Stromal cell of bone marrow (primary cell): Measurements from ENCODE around the gene RAD23A.

ENCODE experiments used
- DNase-seq: peaks from one replicate; pipeline ENCODE4 v3.0.0-alpha.2; 2012; ENCODE audit warnings: low read depth

RAD23A gene

DNA sequence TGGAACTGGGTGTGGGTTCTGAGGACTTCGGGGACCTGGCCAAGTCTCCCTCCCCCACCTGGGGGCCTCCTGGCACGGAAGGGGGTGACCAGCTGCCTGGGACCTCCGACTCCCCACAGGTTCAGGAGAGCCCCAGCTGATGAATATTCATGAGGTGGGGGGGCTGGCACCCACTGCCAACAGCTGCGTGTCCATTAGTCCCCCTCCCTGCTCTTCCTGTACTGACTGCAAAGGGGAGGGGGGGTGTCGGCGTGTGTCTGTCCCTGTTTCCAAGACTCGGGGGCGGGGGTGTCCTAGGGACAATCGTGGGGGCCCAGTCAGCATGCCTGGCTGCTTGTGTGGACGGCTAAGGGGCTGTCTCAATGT lies 39.0 kb downstream of the RAD23A start:
- no peak for DNase-seq

DNA sequence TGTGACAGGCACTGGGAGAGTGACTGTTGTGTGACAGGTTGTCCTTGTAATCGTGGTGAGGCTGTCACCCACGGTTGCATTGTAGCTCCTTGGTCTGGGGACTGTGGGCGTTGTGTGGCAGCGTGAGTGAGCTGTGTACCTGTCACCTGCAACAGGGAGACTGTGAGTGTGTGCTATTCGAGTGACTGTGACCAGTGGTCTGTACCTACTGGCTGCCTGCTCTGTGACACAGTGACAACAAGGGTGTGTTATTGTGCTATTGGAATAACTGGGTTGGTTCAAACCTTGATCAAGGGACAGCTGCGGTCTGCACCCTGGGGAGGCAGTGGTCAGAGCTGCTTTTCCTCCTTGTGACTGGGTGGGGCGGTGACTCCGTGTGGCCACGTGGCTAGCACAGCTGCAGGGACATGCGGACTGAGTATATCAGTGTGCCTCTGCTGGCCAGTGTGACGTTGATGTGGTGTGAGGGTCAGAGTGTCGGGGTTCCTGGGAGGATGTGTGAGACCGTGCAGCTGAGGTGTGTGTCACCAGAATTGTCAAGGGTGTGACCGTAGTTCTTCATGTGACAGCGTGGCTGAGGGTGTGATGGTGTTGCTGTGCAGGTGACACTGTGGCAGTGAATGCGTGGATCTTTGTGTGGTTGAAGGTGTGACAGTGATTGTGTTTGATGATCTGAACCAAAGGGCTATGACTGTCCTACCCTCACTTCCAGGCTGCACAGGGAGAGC lies 39.6 kb downstream of the RAD23A start:
- DNase-seq = no peak

DNA sequence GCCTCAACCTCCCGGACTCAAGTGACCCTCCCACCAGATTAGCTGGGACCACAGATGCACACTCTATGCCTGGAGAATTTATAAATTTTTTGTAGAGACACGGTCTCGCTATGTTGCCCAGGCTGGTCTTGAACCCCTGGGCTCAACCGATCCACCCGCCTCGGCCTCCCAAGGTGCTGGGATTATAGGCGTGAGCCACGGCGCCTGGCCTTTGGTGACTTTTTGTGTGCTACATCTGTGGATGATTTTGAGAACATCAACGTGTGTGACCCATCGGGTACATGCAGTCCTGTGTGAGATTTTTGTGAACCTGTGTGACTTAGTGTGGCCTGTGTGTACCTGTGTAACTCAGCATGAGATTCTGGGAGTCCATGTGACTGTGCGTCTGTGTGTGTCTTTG lies 41.1 kb downstream of the RAD23A start:
- no peak for DNase-seq

DNA sequence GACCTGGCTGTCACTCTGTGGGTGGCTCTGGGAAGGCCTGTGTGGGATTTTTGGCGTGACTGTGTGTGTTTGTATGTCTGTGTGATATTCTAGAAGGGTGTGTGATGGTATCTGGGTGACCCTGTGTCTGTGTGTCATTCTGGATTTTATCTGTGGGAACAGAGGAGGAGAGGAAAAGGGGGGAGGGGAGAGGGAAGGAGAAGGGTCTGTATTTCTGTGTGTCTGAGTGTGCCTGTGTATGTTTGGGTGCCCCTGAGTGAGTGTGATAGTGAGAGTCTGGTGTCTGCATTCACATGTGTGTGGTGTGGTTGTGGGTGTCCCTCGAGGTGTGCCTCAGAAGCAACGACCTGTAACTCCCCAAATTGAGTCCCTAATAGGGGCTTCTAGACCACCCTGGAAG lies 41.5 kb downstream of the RAD23A start:
- no peak for DNase-seq

DNA sequence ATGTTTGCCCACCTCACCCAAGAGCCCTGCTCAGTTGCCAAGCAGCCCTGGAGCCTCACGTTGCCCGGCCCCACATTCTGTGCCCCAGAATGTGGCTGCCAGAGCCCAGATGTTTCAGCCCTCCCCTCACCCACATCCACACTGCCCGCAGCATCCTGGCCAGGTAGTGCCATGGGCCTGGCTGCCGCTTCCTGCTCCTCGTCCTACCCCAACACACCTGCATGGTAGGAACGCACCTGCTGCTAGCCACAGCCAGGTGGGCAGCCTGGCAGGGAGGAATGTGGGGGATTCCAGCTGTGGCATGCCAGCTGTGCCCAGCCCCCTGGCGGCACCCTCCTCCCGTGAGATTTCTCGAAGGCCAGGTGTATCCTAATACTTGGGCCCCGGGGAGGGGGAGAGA lies 42.1 kb downstream of the RAD23A start:
- DNase-seq = no peak

DNA sequence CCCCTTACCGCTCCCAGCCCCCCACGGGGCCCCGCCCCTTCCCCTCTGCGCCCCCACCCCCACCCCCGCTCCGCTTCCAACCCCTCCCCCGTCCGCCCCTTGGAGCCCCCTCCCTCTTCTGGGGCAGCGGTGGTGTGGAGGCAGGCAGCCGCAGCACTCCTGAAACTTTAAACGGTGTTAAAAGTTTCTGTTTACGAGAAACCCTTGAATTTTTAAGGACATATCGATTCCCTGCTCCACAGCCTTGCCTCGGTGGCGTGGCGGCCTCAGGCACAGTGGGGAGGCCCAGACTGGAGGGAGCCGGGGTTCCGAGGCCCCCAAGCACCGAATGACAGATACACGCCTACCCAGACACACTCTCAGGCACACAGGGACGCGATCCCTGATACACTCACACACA lies 44.8 kb downstream of the RAD23A start:
- DNase-seq = no peak

DNA sequence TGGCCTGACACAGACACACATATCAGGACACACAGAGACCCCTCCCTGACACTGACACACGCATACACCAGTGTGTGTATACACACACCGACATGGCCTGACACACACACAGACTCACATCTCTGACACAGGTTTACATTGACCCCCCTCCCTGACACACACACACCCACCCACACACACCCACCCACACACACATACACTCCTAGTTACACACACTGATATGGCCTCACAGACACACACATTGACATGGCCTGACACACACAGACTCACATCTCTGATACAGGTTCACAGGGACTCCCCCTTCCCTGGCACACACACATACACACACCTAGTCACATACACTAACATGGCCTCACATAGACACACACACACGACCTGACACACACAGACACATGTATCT lies 45.2 kb downstream of the RAD23A start:
- DNase-seq = no peak

DNA sequence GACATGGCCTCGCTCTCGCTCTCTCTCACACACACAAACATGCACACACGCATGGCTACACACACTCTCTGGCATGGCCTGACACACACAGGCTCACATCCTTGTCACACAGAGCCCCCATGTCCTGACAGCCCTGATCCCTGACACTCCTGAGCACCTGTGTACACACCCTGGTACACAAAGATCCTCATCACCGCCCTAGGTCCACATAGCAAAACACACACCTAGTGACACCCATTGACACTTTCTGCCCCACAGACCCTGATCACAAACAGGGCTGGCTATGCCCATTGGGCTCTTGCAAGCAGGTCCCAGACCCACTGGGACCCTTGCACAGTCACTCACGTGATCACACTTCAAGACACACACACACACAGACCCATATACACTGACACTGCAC lies 45.6 kb downstream of the RAD23A start:
- DNase-seq = no peak

DNA sequence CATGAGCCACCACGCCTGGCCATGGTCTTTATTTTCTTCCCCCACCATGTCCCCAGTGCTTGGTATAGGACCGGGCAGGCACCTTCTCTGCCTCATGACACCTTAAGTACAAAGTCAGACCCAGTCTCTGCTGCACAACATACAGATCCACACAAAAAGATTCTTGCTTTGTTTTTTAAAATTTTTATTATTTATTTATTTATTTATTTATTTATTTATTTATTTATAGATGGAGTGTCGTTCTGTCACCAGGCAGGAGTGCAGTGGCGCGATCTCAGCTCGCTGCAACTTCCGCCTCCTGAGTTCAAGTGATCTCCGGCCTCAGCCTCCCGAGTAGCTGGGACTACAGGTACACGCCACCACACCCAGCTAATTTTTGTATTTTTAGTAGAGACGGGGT lies 47.1 kb downstream of the RAD23A start:
- no peak for DNase-seq

DNA sequence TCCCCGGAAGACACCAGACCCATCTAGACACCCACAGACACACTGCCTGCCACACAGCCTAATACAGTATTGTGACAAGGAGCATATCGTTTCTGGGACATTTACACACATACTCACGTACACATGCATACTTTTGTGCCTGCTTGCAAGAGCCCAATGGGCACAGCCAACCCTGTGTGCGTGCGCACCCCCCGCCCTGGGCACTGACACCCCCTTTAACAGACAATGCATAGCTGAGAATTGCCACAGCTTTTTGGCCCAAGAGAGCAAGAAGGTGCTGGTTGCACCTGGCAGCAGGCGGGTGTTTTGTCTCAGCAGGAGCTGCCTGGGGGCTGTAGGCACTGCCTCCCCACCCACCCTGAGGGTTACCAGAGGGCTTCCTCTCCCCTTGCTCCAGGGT lies 47.9 kb downstream of the RAD23A start:
- DNase-seq = no peak

DNA sequence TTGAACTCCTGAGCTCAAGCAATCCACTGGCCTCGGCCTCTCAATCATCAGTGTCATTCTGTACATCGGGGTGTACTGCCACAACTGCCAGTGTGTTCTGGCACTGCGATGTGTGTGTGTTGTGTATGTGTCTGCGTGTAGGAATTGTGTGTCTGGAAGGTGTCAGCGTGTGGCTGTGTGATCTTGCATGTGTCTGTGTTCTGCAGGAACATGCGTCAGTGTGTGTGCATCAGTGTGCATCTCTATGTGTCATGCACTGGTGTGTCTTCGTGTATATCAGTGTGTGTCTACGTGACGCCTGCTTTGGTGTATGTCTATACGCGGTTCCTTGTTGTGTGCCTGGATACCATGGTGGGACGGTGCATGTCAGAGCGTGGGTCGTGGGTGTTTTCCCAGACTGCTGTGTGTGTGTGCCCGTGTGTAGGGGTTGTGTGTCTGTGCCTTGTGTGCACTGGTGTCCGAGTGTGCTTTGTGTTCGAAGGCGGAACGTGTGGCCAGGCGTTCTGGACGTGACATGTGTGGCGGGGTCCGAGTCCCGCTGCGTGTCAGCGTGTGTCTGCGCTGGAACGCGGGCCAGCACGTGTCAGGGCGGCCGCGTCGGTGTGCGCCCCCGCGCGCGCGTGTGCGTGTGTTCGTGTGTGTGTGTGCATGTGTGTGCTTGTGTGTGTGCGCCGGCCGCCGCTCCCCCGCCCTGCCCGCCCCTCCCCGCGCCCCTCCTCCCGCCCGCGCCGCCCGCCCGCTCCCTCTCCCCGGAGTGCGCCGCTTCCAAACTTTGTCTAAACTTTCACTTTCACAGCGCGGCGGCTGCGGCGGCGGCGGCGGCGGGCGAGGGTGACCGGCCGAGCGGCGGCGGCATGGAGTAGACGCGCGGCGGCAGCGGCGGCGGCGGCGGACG lies 49.3 kb downstream of the RAD23A start, which contains the start of gene NFIX:
Gene NFIX (plus strand): TSS at position 775 of the 895 bp plus-strand sequence. CDS start 363 bp downstream, outside the sequence.
- DNase-seq = peak; percentile 67

DNA sequence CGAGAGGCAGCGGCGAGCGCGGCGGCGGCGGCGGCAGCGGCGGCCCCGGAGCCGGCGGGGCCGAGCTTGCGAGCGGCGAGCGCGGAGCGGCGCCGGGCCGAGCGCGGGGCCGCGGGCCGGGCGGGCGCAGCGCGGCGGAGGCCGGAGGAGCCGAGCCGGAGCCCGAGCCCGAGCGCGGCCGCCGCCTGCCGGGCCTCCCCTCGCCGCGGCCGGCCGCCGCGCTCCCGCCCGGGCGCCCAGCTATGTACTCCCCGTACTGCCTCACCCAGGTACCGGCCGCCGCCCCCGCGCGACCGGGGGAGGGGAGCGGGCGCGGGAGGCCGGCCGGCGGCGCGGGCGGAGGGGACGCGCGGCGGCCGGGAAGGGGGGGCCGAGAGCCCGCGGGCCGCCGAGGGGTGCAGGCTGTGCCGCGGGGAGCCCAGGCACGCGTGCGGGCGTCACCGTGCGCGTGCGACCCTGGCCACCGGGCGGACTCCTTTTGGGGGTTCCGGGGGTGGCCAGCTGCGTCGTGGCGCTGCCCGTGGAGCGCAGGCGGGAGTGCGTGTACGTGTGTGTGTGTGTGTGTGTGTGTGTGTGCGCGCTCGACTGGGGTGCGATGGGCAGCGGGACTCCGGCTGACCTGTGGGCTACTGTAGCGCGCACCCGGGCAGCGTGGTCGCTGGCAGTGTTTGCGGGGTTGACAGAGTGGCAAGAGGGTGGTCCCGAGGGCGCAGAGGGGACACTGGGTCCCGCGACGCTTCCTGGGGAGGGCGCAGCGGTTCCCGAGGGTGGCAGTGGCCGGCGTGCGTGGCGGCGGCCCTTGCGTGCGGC lies 50.1 kb downstream of the RAD23A start:
- no peak for DNase-seq

DNA sequence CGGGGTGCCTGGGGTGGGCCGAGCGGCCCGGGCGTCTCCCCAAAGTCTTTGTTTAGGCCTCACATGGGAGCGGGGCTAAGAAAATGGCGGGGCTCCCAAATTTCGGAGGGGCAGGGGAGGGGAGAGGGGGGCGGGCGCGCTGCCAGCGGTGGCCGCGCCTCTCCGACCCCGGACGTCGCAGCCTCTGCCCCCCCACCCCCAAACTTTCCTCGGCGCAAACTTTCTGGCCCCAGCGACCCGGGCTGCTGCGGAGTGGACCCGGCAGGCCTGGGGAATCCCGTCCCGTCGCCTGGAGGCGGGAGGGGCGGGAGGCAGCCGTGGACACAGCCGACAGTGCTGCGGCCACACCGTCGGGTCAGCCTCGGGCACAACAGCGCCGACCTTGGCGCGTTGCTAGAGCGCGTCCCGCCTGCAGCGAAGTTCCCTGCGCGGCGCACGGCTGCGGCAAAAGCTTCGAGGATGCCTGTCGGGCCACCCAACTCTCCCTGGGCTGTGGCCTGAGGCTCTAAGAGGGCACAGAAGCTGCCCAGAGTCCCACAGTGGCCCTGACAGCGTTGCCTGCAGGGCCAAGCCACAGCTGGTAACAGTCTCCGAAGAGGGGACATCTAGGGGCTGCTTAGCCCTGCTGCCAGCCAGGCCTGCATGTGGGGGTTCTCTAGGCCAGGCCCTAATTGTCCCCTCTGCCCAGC lies 50.9 kb downstream of the RAD23A start:
- no peak for DNase-seq

DNA sequence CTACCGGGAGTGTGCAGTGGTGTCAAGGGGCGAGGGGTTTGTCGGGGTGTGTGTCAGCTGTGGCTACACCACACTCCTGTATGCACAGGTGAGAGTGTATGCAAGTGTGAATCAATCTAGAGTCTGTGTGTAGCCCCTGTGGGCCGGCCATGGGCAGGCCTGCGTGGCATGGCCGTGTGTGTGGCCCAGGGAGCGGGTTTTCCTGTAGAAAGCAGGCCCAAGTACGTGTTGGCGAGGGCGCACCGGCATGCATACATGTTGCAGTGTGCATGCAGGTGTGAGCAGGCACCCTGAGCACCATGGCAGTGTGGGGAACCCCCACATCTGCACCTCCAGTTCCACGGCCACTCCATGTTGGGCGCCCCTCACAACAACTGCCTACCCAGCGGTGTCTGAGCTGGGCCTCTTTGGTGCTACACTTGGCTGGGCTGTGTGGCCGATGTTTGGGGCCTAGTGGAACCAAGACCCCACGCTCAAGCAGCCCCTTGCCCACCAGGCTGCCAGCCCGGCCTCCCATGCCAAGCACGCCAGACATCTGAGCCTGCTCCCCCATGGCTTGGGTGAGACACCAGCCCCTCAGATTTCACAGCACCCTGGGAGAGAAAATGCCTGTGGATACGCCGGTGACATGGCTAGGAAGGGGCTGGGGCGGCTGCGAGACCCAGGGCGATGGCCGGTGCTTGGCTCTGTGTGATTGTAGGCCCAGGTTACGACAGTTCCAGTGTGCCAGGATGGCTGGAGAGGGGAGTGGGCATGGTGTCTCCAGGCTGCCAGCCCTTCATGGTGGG lies 51.7 kb downstream of the RAD23A start:
- no peak for DNase-seq

DNA sequence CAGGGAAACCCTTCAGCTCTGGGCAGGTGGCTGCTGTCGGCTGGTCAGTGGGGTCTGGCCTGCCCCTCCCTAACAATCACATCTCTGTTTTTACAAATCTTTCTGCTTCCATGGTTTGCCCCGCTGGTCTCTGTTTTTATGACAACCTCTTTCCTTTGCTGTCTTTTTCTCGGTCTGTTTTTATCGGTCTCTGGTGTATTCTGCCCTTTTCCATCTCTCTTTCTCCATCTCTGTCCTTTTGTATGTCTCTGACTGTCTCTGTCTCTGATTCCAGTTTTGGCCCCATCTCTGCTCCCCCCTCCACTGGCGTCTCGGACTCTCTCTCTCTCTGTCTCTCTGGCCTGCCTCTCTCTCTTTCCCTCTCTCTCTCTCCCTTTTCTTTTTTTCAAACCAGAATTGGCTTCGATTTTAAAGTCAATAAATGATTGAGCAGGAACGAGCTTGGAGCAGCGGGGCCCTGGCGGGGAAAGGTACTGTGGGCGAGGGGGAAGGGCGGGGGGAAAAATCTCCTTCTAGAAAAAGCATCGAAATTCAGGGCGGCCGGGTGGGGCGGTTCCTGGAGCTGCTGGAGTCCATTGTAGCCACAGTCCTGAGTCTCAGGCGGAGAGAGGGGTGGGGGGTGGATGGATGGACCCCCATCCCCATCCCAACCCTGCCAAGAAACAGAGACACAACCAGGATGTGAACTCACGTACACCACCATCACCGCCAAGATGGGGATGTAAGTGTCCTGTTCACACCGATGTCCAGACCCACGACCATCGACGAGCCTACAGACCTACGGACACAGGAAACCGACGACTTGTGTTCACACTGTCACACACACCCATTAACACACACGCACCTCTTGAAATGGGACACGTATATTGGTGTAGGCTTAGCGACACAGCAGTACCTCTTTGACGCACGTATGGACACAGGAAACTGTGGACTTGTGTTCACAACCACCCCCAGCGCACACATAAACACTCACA lies 52.6 kb downstream of the RAD23A start:
- DNase-seq = no peak

DNA sequence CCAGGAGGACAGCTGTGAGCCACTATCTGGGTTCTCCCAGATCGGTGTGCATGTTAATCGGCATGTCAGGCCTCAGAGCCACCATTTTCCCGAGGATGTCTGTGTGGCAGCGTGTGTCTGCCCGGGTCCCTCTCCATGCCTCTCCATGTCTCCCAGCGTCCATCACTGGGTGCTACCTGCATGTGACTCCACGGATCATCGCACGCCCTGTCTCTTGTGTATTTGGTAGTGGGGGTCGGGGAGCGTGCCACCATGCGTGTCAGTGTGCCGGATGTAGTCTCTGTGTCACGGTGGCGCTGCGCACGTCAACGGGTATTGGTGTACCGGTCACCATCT lies 55.5 kb downstream of the RAD23A start:
- no peak for DNase-seq

DNA sequence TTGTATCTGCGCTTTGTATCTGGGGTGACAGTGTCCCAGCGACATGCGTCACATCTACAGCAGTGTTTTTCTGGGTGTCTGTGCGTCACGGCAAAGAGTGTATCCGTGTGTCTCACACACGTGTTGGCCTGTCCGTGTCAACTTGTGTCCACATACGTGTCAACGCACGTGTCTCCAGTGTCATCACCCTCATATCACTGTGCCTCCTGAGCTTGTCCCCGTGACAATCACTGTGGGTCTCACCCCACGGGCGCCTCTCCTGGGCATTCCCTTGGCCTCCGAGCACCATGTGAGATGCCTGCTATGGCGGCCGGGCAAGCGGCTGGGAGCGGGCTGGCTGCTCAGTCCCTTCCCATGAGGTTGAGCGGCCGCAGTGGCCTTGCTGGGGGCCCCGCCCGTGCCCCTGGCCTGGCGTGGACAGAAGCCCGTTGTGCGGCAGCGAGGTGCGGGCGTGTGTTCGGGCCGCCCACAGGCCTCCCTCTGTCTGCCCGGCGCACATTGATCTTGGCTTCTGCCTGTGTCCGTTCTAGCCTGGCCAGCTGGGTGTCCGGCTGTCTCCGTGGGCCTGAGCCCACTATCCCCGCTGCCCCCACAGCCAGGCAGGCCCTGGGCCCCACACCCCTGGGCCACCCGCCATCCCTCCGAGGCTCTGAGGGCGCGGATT lies 56.0 kb downstream of the RAD23A start:
- DNase-seq = no peak

DNA sequence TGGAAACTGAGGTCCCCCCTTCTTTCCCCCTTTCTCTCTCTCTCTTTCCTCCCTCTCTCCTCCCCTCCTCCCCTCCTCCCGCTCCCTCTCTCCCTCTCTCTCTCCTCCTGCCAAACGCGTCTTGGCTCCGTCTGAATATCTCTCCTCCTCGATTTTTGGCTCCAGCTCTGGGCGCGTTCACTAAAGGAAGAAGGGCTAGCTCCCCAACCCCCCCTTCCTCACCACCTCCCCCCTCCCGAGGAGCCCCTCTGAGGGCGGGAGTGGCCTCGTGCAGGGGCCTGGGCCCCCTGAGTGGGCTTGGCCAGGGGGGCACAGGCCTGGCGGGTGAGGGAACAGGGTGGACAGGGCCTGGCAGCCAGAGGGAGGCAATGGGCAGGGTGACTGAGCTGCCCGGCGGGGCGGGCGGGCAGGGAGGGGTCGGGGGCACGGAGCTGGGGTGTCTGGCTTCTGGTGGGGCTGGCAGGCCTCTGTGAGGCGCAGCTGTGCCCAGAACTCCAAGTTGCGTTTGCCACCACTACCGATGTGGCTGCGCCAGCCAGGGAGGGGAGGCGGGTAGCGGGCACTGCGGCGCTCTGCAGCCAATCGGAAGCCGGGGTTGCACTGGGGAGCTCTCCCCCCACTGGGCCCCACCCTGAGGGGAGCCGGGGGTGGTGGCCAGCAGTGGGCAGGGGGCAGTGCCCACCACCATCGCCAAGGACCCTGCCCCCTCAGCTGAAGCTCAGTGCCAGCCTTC lies 56.7 kb downstream of the RAD23A start:
- no peak for DNase-seq

DNA sequence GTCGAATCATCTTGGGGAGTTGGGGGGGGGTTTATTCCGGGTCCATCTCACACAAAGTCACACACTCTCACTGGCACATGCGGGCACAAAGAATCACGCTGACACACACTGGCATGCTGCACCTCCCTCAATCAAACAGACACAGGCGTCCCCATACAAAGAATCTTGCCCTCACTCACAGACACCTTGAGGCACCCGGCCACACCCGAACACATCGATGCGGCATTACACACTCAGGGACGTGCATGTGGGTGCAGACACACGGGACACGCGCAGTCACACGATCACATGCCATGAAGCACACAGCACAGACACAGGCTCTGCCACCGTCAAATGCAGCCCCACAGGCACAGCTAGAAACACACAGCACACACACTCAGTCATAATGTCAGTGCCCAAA lies 57.4 kb downstream of the RAD23A start:
- DNase-seq = no peak
